Fibroblast of upper back skin (primary cell): ENCODE data around the gene RBM8A.

Experiments
- DNase-seq: peaks from one replicate; pipeline ENCODE4 v3.0.0-alpha.2; 2013

Gene RBM8A

DNA sequence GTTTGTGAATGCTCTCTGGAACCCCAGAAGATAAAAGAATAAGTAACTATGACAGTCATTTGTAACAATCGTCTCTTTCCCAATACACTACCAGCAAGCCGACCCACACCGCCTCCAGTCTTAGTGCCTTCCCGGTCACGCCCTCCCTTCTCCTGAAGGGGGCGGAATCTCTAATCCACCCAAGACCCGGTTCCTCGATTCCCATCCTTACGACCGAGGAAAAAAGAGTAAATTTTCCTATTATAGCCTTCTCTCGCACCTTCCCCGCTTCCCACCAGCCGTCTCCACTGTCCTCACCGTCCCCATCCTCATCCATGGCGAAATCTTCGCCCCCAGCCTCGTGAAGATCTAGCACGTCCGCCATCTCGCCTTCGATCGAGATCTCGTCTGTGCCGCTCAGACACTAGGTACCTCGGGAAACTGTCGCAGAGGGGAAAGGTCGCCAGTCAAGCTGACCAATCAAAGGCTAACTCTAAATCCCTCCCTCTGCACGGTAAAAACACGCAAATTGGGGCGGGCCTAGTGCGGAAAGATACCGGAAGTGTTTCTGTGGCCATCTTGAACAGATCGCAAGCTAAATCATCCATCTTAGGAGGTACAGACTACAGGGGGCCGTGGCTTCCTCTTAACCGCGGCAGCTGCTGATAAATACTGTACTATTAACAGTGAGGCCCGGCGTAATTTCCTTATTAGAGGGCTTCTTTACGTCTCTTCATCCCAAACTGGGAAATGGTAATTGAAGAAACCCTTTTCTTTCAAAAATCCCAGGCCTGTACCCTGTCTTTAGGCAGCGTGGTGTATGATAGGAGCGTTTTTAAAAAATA, at the start of gene RBM8A:
RBM8A (minus strand) TSS at position 422 of the 824 bp plus-strand sequence; CDS start at position 364, 58 bp downstream.
- peak; percentile 98 for DNase-seq

DNA sequence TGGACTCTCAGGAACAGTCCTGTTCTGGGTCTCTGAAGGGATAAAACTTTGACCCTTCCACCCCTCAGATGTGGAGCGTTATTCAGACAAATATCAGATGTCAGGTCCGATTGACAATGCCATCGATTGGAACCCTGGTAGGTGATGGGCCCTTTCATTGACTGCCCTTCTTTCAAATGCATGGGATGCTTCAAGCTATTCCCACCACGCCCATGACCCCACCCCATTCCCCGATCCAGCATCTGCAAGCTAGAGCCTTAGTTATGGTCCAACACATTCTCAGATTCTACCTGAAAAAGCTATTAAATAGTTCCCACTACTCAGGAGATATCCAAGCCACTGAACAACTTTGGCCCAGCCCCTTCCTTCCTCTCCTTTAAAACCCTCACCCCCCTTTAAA, 49.7 kb upstream of the RBM8A start:
- DNase-seq, result no peak

DNA sequence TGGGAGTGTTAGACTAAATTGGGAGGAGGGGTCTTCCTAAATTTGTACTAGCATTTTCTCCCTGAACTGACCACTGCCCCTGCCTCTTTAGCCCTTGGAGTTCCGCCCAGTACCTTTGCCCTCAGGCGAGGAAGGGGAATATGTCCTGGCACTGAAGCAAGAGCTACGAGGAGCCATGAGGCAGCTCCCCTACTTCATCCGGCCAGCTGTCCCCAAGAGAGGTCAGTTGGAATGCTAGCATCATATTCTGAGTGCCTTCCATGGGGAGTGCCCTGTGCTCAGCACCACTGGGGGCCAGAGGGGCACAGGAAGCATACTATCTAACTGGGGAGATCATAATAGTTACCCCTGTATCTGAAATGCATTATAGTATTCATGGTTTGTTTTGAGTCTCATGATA, 47.9 kb upstream of the RBM8A start:
- no peak for DNase-seq

DNA sequence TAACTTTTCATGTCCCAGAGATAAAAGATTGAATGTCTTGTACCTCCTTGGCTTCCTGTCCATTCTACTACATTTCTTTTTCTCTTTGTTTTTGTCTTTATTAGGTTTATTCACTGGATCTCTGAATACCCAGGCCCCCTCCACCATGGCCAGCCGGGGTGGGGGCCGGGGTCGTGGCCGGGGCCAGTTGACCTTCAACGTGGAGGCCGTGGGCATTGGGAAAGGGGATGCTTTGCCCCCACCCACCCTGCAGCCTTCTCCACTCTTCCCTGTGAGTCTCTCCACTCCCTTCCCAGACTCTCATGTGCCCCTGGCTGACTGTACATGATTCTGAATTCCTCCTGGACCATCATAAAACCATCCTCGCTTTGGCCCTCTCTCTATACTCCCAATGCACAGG, 47.4 kb upstream of the RBM8A start:
- no peak for DNase-seq

DNA sequence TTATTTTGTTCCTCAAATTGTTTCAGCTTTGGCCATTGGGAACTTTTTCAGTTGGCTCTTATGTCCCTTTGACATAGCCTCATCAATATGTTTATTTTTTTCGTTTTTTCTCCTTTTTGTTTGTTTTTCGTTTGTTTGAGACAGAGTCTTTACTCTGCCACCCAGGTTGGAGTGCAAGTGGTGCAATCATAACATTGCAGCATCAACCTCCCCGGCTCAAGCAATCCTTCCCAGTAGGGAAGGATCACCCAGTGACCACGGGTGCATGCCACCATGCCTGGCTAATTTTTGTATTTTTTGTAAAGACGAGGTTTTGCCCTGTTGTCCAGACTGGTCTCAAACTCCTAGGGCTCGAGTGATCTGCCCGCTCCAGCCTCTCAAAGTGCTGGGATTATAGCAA, 45.3 kb upstream of the RBM8A start:
- DNase-seq, result no peak

DNA sequence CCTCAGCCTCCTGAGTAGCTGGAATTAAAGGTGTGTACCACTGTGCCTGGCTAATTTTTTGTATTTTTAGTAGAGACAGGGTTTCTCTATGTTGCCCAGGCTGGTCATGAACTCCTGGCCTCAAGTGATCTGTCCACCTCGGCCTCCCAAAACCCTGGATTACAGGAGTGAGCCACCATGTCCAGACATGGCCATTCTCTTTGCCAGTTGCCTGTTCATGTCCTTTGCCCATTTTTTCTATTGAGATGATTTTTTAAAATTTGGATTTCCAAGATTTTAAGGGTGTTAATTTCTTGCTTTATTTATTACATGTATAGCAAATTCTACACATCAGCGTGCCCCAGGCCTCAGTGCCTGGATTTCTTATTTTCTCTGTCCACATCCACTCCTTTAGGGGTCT, 40.0 kb upstream of the RBM8A start:
- no peak for DNase-seq

DNA sequence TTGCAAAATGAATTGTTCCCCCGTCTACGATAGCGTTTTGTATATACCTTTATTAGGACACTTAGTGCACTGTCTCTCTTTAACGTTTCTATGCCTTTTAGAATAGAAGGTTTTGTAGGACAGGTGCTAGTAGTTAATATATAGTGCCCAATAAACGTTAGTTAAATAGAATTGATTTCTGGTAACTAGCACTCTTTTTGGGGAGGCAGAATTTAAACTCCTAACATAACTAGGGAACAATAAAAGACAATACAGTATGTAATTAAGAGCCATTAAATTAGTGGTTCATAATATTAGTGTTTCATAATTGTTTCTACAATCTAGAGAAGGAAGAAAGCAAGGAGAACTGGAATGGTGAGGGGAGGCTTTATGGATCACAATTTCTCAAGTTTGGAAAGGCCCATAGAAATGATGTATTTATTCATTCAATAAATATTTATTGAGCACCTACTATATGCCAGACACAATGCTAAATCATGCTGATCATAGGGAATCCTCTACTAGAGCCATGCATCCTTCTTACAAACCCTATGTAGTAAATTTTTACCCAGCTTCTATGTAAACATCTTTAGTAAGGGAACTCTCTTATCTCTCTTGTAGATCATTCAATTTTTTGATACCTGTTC, 37.9 kb upstream of the RBM8A start:
- DNase-seq, result no peak

DNA sequence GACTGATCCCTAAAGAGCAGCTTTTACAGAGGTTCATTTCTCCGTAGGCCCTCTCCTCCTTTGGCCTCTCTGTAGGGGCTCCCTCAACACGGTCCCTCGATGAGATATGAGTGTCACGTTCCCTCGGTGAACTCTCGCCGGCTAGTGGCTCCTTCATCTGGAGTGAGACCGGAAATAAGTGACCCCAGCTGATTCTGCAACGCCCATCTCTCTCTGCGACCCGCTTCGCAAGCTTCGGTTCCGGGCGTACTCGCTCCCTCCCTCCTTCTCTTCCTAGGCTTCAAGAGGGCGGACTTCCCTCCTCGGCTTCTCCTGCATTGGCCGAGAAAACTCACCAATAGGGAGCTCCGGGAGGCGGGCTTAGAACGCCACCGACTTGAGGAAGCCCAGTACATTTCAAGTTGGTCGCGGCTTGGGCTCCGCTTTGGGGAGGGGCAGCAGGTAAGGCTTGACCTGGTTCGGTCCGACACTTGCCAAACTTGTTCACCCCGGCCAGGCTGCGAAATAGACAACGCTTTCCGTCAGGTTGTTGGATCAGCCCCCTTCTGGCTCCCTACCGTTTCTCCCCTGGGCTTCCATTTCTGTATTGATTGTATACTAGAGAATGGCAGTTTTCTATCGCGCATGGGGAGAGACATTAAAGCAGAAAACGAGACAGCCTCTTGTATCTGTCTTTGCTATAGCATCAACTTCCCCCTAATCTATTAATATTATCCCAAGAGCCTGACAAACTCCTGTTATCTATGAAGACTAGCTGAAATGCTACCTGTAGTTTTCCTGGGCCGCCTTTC, 37.2 kb upstream of the RBM8A start, which contains the start of the genes ANKRD34A and POLR3GL:
ANKRD34A (minus strand) TSS at position 248 of the 791 bp plus-strand sequence. CDS start 2,816 bp downstream, outside the sequence.
POLR3GL (plus strand) TSS at position 363 of the 791 bp plus-strand sequence. CDS start 10,176 bp downstream, outside the sequence.
- DNase-seq, result peak; percentile 91

DNA sequence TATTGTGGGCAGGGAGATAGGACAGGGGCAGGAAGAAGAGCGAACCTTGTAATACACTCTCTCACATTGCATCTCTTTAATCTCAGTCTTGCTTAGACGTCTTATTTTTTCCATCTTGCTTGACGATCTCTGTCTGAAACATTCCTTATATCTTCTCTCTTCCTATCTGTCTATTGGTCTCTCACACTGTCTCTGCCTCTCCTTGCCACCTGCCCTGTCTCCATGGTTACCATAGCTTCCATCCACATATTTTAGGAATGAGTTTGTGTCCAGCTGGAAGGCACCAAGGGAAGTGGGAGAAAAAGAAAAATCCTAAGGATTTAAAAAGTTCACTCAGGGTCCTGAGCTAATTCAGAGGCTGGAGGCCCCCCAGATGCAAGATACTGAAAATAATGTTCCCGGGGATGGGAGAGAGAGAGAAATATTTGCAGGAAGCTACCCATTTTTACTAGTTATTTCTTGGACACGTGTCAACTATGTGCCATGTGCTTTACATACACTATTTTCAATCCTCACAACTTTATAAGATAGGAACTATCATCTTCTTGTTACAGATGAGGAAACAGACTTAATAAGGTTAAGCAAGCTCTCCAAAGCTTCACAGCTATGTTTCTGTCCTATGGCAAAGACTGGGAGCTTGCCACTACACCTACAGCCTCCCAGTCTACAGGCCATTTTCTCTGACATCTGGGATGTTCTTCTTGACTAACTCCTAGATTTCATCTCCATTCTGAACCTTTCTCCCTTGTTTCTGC, 36.2 kb upstream of the RBM8A start:
- peak; percentile 87 for DNase-seq

DNA sequence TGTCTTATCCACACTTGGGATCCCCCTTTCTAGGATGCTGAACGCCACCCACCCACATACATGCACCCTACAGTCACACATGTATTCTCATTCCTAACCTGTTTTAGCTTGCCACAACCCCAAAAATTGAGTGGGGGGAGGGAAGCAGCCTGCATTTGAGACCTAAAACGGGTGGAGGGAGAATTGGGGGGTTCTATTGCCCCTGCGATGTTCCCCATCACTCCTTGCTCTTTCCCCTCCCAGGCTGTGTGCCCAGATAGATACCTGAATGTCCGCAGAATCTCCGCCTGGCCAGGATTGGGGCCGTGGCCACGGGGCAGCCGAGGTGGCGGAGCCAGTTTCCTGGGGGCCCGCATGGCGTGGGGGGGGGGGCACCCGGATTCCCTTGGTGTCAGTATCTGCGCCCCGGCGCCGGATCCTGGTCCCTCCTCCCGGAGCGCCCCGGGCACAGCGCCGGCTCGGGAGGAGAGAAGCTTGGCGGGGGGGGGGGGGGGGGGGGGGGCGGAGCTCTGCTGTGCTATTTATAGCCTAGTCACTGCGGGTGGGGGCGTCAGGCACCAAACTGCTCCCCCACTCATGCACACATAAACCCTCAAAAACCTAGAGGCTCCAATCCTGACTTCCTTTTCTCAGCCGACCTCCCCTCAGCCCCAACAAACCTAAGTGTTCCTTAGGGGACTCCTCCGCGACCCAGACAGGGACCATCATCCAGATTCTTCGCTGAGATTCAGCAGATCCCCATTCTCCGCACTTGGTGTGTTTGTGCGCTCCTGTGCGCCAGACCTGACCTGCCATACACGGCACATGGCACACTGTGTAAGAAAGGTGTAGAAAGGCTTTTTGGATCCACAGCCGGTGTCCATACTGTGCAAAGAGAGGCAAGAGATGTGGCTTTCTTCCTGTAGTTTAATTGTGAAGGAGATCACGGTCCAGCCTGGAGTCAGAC, 35.1 kb upstream of the RBM8A start:
- no peak for DNase-seq

DNA sequence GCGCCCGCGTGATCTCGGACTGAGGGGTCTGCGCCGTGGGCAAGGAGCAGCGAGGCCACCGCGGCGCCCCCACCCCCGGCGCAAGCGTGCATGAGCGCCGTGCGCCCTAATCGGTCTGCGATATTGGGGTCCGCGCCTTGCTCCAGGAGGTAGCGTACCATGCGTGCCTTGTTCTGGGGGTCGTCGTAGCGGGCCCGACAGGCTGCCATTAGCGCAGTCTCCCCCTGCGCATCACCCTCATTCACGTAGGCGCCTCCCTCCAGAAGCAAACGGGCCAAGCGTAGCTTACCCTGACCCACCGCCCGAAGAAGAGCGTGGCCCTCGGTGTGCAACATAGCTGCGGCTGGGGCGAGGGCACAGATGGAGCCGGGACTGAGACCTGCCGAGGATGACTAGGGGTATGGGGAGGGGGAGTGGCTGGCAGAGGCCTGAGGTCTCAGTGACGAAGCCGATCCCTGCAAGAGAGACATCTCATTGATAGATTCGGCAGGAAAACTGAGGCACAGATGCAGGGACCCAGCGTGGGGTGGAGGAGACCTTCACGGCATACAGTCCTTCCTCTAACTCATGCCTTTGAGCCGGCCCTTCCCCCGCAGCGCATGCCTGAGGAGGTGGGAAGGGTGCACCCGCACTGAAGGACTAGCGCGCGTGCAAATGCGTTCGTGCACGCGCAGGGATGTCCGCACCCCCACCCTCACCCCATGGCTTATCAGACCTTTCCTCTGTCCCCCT, 34.3 kb upstream of the RBM8A start:
- no peak for DNase-seq

DNA sequence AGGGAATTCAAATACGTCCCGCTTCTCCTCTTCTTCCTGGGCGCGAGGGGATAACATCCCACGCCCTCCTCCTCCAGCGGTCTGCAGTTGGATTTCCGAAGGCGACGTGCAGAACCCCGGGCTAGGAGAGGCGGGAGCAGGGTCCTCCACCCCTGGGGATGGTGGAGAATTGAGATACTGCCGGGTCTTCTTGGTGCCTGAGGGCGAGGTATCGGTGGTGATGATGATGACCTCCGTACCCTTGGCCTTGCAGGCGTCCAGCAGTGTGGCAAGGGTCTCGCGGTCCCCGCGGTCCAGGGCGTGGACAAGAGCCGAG, 33.8 kb upstream of the RBM8A start:
- no peak for DNase-seq

DNA sequence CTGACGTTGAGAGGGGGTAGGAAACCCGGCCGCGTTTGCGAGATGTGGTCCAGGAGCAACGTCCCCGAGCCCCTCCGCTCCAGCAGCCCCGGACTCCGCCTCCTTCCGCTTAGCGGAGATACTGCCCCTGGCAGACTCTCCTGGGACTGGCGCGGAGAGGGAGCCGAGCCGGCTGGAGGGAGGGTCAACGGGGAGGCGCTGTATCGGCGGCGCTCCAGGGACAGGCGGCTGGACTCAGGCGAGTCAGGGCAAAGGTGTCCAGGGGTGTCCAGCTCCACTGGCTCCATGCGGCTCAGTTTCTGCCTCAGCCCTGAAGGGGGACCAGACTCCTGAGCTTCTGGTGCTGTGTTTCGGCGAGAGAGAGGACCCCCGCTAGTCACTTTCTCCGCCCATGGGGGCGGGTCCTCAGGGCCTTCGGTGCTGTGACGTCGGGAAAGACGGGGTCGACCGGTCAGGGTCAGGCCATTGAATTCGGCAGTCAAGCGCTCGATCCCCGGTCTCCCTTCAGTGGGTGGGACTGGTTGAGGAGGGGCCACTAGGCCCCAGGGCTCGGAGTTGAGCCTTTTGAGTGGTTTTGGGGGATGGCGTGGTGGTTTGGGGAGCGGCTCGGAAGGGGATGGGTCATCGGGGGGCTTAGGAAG, 33.3 kb upstream of the RBM8A start:
- peak; percentile 58 for DNase-seq

DNA sequence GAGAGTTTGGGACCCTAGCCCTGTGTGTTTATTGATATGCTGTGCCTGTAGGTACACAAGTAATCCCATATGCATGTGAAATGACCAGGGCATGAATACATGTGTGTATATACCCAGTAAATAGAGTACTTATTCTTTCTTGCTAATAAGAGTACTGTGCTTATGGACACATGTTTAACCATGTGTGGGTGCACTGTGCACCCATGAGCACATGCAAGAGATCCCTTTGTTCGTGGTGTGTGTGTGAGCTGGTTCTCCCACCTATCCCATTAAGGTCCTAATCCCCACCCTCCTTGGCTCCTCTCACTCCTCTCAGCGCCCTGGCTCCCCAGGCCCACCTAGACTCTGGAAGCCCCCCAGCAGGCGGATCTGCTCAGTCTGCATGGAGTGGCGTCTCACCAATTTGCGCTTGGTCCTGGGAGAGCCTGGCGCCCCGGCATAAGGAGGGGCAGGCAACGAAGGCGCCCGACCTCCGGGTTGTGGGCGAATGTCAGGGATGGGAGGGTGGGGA, 32.7 kb upstream of the RBM8A start:
- no peak for DNase-seq

DNA sequence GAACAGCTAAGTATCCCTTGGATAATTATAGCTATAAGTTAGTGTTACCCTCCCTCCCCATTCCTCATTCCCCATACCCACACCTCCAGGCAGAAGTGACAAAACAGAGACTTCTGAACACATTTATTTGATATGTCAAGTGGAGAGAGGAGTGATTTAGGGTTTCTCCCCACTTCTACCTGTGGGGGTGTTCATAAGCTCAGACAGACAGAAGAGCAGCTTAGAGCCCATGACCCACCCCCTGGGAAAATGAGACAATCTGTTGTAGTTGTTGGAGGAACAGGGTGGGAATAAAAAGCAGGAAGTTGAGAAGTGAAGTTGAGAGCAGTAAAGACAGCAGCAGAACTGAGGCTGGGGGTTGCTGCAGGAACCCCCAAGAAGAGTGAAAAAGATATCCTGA, 32.0 kb upstream of the RBM8A start:
- no peak for DNase-seq

DNA sequence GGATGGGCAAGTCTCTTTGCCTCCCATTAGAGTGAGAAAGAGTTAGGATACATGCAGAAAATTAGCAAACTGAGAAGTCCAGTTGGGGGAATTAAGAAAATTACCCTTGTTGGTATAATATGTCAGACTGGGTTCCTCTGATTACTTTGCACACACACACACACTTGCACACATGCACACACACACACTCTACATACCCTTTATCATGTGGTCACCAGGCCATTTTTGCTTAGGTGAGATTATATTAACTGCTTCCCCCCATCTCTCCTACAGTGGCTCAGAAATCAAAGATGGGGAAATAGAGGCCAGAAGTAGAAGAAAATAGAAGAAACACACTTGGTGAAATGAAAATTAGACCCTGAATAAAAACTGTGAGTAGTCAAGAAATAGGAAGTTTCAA, 31.4 kb upstream of the RBM8A start:
- DNase-seq, result no peak

DNA sequence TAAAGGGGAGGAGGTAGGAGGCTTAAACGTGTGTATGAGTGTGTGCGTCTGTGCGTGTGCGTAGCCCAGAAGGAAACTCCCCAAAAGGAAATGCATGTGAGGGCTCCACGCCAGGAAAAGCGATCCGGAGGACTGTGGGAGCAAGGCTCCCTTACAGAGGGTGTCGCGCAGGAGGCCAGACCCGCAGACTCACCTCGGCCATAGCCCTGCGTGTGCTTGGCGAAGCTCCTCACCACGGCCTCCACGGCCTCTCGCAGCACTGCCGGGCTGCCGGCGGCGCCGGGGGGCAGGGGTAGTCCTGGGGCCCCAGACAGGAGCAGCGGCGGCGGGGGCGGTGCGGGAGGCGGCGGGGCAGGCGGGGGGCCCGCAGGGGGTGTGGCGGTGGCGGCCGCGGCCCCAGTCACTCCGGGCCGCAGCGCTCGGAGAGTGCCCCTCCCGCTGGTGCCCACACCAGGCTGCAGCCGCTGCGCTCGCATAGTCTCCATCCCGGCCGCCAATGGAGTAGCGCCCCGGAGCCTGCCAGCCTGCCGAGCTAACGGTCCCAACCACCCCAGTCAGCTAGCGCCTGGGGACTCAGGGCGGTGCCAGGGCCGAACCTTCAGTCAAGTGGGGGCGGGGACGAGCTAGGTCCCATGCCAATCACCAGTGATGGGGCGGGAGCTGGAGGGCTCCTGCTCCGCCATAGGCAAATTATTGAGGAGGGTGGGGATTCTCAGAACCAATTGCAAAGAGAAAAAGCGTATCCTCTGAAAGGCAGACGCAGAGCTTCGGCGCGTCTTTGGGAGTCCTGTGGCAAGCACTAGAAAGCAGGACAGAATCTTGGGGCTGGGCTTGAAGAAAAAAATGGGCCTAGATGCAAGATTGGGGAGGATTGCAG, 30.4 kb upstream of the RBM8A start, which contains the start of gene LIX1L:
LIX1L (minus strand) TSS at position 575 of the 877 bp plus-strand sequence; CDS start at position 485, 90 bp downstream.
- DNase-seq, result peak; percentile 97

DNA sequence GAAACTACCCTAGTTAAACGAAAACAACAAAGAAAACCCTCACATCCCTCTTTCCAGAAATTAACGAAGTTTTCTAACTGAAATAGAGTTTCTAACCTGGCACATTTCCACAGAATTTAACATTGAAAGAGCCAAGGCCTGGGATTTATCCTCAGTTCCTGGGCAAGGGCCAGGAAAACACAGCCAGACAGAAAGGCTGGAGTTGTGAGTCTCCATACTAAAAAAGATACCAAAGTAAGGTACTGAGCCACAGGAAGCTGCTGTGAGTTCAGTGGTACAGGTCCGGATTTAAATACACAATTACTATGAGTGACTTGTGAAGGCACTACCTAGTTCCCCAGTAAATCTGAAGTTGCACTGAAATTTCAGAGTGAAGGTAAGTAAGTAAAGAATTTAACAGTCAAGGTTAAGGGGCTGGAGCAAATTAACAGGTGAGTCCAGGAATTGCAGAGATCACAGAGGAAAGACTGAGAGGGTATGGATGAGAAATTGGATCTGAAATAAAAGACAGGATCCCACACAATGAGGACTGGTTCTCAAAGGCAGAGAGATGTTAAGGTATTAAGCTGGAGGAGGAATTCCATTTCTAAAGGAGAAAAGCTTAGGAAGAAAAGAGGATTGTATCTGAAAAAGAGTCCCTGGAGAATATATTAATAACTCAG, 29.6 kb upstream of the RBM8A start:
- DNase-seq, result peak; percentile 55
